ENCODE measurements around the gene DOK3.
"Not testable (repeated sequence)": the region's sequence is repeated elsewhere in the genome, so short reads cannot be mapped to it uniquely, and the experiment has no call there.

Gene DOK3

DNA sequence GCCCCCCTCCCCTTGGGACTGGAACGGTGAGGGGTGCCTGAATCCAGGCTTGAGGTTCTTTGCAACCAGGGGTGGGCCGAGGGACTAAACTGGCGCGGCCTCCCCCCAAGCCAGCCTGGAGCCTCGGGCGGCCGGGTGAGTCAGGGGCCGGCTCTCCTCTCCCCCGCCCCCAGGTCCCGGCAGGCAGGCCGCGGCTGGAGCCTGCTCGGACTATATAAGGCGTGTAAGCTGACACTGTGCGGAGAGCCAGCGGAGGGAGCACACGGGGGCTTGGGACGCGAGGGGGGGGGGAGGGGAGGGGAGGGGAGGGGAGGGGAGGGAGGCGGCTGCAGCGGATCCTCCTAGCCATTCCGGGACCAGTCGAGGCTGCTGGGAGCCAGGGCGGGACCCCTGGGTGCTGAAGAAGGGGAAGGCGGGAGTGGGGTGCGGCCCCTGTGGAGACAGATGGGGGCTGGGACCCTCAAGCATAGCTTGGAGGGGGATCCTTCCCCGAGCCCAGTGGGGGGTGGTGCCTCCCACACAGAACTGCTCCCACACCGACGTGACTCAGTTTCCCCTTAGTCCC is 12.8 kb downstream of the DOK3 start:
- DNase-seq (ENCODE audit: low spot score), result peak; percentile 92

DNA sequence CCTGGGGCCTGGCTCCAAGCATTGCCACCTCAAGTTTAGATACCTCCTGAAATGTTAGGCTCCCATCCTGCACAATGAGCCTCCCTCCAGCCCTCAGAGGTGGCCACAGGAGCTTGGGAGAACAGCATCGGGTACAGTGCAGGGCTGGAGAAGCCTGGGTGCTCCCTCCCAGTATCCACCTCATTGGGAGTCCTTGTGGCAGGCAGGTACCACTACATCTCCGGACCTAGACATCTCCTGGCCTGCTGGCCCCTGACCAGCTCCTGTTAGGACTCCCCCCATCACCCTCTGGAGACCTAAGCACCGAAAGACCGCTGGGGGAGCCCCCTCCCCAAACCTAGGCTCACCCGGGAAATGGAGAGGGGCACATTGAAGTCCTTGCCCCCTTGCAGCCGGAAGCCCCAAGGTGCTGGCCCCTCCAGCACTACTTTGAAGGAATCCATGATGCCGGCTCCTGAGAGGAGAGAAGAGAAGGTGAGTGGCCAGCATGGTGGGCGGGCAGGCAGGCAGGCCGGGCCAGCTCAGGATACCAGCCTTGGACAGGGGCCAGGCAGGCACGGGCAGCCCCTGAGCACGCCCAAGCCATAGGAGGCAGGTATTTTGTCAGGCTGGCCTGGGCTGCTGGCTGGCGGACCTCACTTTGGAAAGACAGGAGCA is 13.4 kb downstream of the DOK3 start:
- DNase-seq (ENCODE audit: low spot score), result peak; percentile 80

DNA sequence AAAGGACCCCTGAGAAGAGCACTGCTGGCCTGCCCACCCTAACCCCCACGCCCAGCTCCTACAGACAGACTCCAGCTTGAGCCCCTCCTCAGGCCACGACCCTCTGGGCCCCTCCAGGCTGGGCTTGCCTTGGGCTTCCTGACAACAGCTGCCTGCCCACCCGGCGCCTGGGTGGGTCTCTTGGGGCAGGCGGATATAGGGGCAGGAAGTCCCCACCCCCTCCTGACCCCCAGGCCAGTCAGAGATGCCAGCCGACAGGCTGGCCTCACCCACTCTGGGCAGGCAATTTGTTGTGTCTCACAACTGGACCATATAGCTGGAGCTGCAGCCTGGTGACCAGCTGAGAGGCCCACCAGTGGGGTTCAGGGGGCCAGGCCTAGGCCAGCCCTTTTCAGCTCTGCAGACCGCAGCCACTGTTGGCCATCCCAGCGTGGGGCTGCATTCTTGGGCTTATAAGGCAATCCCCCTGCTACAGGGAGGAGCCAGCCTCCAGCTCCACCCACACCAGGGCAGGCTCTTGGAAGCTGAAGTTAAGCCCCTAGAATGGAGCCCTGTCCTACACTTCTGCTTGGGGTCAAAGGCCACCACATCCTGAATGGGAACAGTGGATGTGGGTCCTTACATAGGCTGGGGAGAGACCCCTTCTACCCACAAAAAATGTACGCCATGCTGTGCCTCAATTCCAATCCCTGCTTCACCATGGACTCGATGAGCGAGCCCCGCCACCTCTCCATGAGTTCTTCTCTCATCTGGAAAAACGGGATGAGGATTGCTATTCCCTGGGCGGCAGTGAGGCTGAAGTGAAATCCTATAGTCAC is 14.2 kb downstream of the DOK3 start:
- peak; percentile 85 for DNase-seq (ENCODE audit: low spot score)

GRCh38 chr5:177494346-177495195 is 15.1 kb downstream of the DOK3 start:
- DNase-seq (ENCODE audit: low spot score), result peak; percentile 97

GRCh38 chr5:177493795-177494345 is 15.8 kb downstream of the DOK3 start:
- DNase-seq (ENCODE audit: low spot score), result no peak

DNA sequence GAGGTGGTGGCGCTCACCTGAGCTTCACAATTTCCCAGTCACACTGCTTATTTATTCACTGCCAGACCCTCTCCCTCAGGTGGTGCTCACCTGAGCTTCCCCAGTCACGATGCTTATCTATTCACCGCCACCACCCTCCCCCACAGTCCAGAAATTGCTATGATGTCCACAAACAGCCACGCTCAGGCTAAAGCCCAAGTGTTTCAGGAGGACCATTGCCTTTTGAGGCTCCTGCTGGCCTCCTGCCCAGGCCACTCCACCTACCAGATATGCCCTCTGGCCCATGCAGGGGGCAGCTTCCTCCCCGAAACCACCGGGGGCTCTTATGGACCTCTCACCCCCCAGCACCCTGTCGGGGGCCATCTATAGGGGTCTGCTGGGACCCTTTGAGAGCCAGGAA is 16.8 kb downstream of the DOK3 start:
- no peak for DNase-seq (ENCODE audit: low spot score)

DNA sequence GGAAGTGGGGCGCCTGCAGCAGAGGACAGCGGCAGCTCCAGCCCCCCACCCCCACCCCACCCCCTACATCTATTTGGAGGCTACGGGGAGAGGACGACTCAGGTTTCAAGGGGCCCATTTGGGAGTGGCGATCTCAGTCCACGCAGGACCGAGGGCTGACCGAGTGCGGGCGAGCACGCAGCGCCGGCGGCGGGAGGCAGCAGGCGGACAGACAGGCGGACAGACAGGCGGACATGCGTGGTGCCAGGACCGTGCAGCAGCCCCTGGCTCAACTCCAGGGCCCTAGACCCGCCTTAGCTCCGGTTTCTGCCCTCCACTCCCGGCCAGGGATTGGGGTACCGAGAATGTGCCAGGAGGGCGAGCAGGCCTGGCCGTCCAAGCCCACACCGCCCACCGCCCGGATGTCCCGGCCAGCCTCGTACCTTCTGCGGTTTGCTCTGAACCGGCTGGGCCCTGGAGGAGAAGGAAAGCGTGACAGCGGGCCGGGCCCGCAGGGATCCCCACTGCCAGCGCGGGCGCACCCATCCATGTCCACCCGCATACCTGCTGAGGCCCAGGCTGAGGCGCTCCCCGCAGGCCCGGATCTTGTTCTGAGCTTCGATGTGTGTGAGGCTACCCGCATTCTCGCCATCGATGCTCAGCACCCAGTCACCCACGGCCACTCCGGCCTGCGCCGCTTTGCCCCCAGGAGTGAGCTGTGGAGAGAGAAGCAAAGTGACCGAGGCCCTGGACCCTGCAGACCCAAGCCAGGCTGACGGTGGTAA is 17.5 kb downstream of the DOK3 start:
- no peak for DNase-seq (ENCODE audit: low spot score)

DNA sequence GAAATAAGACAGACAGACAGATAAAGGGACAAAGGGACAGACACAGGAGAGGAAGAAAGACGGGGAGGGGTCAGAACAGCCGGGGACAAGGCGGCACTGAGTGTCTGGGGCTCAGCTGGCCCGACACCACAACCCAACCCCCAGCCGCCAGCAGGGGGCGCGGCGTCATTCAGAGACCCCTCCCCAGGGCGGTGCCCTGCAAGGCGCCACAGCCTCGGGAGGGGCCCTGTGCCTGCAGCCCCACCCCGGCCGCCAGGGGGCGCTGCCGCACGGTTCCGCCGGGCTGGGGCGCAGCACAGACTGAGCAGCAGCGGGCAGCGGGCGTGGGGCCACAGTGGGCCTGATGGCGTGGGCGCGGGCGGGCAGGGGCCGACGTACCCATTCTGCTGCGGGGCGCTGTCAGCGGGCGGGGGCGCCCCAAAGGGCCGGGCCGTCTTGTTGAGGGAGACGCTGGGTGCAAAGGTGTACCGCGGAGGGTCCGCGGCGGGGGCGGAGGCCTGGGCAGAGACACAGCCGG is 18.1 kb downstream of the DOK3 start:
- peak; percentile 36 for DNase-seq (ENCODE audit: low spot score)

DNA sequence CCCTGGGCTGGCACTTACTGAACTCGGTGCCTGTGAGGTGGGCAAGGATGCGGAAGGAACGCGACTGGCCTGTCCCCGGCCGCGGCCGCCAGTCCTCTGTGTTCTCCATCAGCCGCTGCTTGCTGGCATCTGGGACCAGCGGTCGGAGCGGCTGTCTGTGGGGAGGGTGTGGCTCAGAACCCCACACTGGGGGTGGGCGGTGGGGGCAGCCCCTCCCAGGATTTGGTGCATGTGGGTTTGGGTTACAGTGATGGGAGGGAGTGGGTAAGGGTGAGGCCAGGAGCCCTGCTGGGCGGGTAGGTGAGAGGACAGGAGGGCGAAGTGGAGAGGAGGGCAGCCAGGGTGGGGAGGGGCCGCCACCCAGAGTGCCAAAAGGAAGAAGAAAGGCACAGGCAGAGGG is 18.6 kb downstream of the DOK3 start:
- DNase-seq (ENCODE audit: low spot score), result no peak

- no peak for DNase-seq (ENCODE audit: low spot score)
These were observed 19.2 kb downstream of the DOK3 start for GRCh38 chr5:177490311-177490991.

DNA sequence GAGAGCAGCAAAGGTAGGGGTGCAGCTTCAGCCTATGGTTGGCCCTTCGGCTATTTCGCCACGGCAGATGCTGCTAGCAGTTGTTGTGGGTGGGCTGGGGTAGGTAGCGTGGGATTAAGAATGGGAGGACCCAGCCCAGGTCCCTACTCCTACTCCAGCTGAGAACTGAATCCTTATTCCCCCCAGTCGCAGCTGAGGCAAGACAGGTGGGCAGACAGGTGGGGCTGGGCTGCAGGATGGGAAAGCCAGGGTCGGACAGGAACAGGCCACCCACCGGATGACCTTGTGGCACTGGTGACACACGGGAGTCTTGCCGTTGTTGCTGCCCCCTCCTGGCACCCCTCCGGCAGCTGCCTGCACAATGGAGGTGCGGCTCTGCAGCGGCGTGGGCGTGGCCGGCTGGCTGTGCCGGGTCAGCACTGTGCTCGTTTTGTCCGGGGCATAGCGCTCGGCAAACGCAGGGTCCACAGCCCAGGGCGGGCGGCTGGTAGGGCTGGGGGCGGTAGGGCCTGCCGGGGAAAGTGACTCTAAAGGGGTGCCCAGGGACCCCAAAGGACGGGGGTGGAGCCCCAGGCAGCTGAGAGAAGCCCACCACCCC is 20.4 kb downstream of the DOK3 start:
- no peak for DNase-seq (ENCODE audit: low spot score)

DNA sequence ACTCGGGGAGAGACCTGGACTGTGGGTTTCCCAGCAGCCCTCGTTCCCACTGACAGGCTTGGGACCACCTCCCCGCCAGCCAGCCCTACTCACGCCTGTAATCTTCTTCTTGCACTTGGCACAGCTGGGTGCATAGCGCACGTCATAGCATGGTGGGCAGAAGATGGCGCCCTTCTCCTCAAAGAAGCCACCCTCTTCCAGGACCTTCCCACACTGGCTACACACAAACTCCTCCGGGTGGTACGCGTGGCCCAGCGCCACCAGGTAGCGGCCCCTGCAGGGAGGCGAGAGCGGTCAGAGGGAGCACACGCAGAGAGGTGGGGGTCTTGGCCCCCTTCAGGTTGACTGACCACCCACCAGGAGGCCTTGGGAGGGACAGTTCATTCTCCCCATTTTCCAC is 21.7 kb downstream of the DOK3 start:
- no peak for DNase-seq (ENCODE audit: low spot score)

GRCh38 chr5:177487144-177487543 is 22.5 kb downstream of the DOK3 start:
- DNase-seq (ENCODE audit: low spot score), result no peak

DNA sequence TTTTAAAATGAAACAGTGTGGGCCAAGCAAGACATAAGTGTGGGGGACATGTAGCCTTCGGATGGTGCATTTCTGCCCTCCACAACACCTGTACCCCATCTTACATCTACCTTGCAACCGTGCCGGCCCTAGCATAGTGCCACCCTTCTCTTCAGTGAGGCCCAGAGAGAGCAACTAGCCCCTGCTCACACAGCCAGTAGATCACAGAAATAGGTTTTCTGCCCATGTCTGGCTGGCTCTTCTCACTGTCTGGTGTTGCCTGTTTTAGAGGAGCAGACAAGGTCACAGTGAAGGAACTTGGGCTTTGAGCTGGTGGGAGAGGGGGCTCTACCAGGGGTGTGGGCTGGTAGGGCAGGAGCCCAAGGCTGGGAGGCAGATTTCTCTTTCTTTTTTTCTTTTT is 23.4 kb downstream of the DOK3 start:
- no peak for DNase-seq (ENCODE audit: low spot score)

- not testable (repeated sequence) for DNase-seq (ENCODE audit: low spot score)
These were observed 23.9 kb downstream of the DOK3 start for GRCh38 chr5:177485753-177486152.

GRCh38 chr5:177484902-177485549 is 24.6 kb downstream of the DOK3 start:
- no peak for DNase-seq (ENCODE audit: low spot score)

DNA sequence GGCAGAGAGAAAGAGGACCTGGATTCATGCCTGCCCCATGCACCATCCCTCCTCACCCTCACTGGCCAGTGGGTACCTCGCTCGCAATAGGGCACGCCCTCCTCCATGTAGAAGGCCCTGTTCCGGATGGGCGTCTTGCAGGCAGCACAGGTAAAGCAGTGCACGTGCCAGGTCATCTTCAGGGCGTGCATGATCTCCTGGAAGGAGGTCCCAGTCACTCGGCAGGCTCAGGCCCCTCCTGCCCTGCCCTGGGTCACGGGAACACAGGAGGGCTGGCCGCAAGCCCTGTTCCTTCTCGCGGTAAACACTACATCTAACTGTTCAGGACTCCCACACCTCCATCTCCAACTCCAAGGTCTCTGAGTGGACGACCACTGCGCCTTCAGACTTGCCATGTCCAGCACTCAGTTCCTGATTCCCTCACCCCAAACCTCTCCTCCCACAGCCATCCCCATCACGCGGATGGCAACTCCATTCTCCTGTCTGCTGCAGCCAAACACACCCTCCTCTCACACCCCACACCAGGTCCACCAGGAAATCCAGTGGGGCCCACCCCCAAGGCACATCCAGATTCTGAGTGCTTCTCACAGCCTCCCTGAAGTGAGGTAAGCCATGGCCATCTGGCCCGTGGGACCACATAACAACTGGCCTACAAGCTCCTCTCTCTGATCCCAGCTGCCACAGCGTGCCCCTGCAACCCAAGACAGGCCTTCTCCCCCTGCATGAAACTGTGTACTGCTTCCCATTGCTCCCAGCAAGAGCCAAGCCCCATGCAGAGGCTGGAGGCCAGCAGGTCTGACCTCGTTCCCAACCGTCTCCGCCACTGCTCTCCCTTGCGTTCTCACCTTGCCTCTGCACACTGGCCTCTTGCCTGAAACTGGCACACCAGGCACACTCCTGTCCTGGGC is 25.4 kb downstream of the DOK3 start:
- no peak for DNase-seq (ENCODE audit: low spot score)

DNA sequence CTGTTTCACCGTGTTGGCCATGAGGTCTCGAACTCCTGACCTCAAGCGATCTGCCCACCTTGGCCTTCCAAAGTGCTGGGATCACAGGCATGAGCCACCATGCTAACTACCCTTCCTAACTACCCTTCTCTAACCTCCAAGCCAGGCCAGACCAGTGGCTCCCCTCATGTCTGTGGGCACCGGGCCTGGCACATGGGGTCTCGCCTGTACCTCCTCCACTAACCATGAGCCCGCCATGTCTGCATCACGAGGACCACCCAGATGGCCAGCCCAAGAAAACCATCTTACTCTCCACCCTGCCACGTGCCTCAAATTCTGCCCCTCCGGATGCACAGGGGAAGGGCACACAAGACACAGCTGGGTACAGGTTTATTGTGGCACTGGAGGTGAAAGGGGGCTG is 26.6 kb downstream of the DOK3 start:
- DNase-seq (ENCODE audit: low spot score), result no peak
